Activated CD4-positive, alpha-beta T cell treated with anti-CD3 and anti-CD28 coated beads, Interleukin-2, Interleukin-4, amounts not matched to agents 100 ng/mL and 50 ng/mL, durations not matched to agents 16 hours and 8 hours (primary cell): ENCODE results near the gene CCDC33.

Source experiments
- DNase-seq: peaks from one replicate; pipeline ENCODE4 v3.0.0-alpha.2; 2020; ENCODE audit warnings: low spot score

Gene CCDC33

GRCh38 chr15:74365598-74366445 lies 129.7 kb downstream of the CCDC33 start:
- no peak for DNase-seq

GRCh38 chr15:74367296-74367854 lies 131.2 kb downstream of the CCDC33 start, which contains the start of gene CYP11A1:
TSS of gene CYP11A1 (minus strand) at chr15:74367646. CDS start at chr15:74367585, 61 bp downstream.
- DNase-seq, result no peak

GRCh38 chr15:74368121-74368520 lies 132.0 kb downstream of the CCDC33 start:
- DNase-seq, result no peak

GRCh38 chr15:74369084-74369745 lies 133.1 kb downstream of the CCDC33 start:
- DNase-seq, result no peak

GRCh38 chr15:74369756-74370155 lies 133.6 kb downstream of the CCDC33 start:
- DNase-seq, result no peak

- DNase-seq, result no peak
Observed at GRCh38 chr15:74370471-74370870, 134.3 kb downstream of the CCDC33 start.

- DNase-seq, result no peak
Observed at GRCh38 chr15:74373056-74373650, 137.0 kb downstream of the CCDC33 start.

GRCh38 chr15:74373731-74374647 lies 137.9 kb downstream of the CCDC33 start:
- DNase-seq, result peak; percentile 94

GRCh38 chr15:74374648-74375302 lies 138.6 kb downstream of the CCDC33 start:
- DNase-seq, result no peak

- DNase-seq, result peak; percentile 89
Observed at GRCh38 chr15:74375303-74375693, 139.2 kb downstream of the CCDC33 start.

GRCh38 chr15:74376226-74376625 lies 140.1 kb downstream of the CCDC33 start:
- no peak for DNase-seq

GRCh38 chr15:74376825-74377581 lies 140.9 kb downstream of the CCDC33 start:
- DNase-seq, result no peak

- DNase-seq, result no peak
Observed at GRCh38 chr15:74377831-74378766, 142.0 kb downstream of the CCDC33 start.

- peak; percentile 47 for DNase-seq
Observed at GRCh38 chr15:74378848-74379247, 142.7 kb downstream of the CCDC33 start.

- no peak for DNase-seq
Observed at GRCh38 chr15:74380361-74381189, 144.4 kb downstream of the CCDC33 start.

GRCh38 chr15:74381190-74381453 lies 145.0 kb downstream of the CCDC33 start:
- DNase-seq, result no peak

- DNase-seq, result no peak
Observed at GRCh38 chr15:74381481-74381880, 145.4 kb downstream of the CCDC33 start.
